Stimulated activated CD4-positive, alpha-beta T cell treated with anti-CD3 and anti-CD28 coated beads, Interleukin-2, amount 100 ng/mL, for 24 hours (primary cell): Measurements from ENCODE around the gene TIA1.
"Not testable (repeated sequence)": the region's sequence is repeated elsewhere in the genome, so short reads cannot be mapped to it uniquely, and the experiment has no call there.

Experiments
- DNase-seq, 2 donors: peaks; one replicate each; pipeline ENCODE4 v3.0.0-alpha.2; 2020

Gene TIA1

GRCh38 chr2:70214953-70215549 is 33.4 kb downstream of the TIA1 start:
- DNase-seq = no peak

GRCh38 chr2:70214365-70214764 is 34.1 kb downstream of the TIA1 start:
- no peak for DNase-seq

GRCh38 chr2:70212298-70212932 is 36.0 kb downstream of the TIA1 start:
- DNase-seq = no peak

- DNase-seq = no peak
Observed at GRCh38 chr2:70211595-70211994, 36.8 kb downstream of the TIA1 start.

GRCh38 chr2:70204452-70204851 is 44.0 kb downstream of the TIA1 start:
- no peak for DNase-seq

GRCh38 chr2:70203086-70203485 is 45.3 kb downstream of the TIA1 start:
- no peak for DNase-seq

GRCh38 chr2:70202236-70202806 is 46.1 kb downstream of the TIA1 start:
- DNase-seq = no peak

- DNase-seq = no peak
Observed at GRCh38 chr2:70201831-70202230, 46.6 kb downstream of the TIA1 start.

GRCh38 chr2:70201225-70201768 is 47.1 kb downstream of the TIA1 start:
- DNase-seq = no peak

GRCh38 chr2:70199320-70199864 is 49.0 kb downstream of the TIA1 start:
- DNase-seq = no peak

- no peak for DNase-seq
Observed at GRCh38 chr2:70192516-70192915, 55.9 kb downstream of the TIA1 start.

GRCh38 chr2:70191244-70191735 is 57.1 kb downstream of the TIA1 start:
- no peak for DNase-seq

GRCh38 chr2:70190418-70191243 is 57.8 kb downstream of the TIA1 start, which contains the start of gene C2orf42:
Gene C2orf42, minus strand, starts transcription at chr2:70191019. Its CDS starts 9,034 bp downstream, at chr2:70181985.
- peak; percentile 96 to 97 for DNase-seq

- no peak for DNase-seq
Observed at GRCh38 chr2:70188460-70188859, 60.0 kb downstream of the TIA1 start.

GRCh38 chr2:70187170-70187569 is 61.3 kb downstream of the TIA1 start:
- DNase-seq = not testable (repeated sequence)

GRCh38 chr2:70182689-70183088 is 65.7 kb downstream of the TIA1 start:
- DNase-seq = no peak

GRCh38 chr2:70181363-70181956 is 67.0 kb downstream of the TIA1 start:
- no peak for DNase-seq

- no peak for DNase-seq
Observed at GRCh38 chr2:70173520-70173919, 74.9 kb downstream of the TIA1 start.

- not testable (repeated sequence) for DNase-seq
Observed at GRCh38 chr2:70169654-70170245, 78.7 kb downstream of the TIA1 start.

- no peak for DNase-seq
Observed at GRCh38 chr2:70161069-70161534, 87.3 kb downstream of the TIA1 start.

- DNase-seq = no peak
Observed at GRCh38 chr2:70160545-70160944, 87.9 kb downstream of the TIA1 start.
